GM18526 (cell line): ENCODE data around the gene REEP2.

Experiments used
- POLR2A ChIP-seq: IDR thresholded peaks from 3 replicates; pipeline ENCODE4 v1.6.1; 2011; ENCODE audit not compliant: insufficient read length; ENCODE audit errors: extremely low read depth

REEP2 gene

DNA sequence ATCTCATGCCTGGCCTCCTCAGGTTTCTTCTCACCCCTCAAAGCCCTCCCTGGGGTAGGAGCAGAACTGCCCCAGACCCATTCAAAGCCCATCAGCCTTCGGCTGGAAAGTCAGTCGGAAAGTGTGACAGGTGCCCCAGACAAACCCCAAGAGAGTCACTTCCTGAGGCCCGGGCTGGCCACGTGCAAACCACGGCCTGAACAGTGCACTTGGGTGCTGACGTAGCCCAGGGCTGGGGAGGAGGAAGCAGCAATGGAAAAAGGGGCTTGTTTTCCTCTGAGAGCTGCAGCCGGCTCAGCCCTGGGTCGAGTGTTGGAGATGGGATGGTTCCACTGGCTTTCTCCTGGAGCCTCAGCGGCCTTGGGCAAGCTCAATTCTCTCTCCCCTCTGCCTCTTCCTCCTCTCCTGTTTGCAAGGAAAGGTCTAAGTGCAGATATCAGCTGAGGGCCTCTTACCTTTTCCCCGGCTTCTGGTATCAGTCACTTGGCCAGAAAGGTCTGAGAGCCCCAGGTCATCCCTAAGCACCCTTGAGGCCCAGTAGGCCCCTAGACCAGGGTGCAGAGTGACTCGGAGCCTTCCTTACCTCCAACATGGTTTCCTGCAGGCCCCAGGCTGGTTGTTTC lies 20.6 kb downstream of the REEP2 start:
- no peak for TF ChIP-seq POLR2A

DNA sequence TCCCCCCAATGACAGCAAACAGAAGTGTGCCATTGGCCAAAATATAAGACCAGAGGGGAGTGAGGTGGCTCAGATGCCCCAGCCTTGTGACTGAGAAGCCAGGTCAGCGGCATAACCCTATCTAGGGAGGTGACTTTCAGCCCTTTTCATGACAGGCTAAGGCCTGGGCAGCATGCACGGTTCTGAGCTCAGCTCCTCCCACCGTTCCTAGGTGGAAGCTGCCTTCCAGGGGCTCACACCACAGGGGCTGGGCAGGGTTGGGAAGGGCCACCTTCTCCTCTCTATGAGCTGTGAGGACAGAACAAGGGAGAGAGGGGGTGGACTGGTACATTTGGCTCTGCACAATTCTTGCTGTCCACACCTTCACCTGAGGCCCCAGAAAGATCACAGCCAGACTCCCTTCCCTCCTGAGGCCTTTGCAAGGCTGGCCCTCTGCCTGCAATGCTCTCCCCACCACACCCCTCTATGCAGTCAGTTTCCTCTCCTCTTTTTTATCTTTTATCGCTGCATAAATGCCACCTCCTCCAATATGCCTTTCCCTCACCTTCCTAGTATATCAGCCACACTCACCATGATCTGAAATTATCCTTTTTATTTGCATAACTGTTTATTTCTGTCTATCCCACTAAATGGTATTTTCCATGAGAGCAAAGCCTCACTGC lies 21.3 kb downstream of the REEP2 start:
- no peak for TF ChIP-seq POLR2A

GRCh38 chr5:138461343-138462125 lies 22.7 kb downstream of the REEP2 start:
- no peak for TF ChIP-seq POLR2A

DNA sequence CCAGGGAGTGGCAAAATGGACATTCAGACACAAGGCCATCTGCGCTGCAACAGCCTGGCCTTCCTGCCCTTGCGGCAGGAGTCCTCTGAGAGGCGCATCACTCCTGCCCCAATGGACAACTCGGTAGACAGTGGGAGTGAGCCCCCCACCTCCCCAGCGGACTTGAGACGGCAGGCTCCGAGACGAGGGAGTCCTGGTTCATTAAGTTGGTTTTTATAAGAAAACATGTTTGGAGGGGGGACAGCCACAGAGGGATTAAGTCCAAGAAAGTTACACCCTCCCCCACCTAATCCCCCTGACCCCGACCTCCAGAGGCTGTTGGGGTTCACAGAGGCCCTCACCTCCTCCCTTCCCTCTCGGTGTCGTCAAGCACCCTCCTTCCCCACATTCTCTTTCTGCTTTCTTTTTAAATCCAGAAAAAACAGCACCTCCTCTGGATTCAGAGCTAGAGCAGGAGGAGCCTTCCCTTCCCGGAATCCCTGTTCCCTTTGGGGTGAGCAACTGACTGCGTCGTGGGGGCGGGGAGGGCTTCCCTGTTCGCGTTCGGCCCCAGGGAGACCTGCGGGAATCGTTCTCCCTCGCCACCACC lies 24.7 kb downstream of the REEP2 start:
- TF ChIP-seq POLR2A = no peak

DNA sequence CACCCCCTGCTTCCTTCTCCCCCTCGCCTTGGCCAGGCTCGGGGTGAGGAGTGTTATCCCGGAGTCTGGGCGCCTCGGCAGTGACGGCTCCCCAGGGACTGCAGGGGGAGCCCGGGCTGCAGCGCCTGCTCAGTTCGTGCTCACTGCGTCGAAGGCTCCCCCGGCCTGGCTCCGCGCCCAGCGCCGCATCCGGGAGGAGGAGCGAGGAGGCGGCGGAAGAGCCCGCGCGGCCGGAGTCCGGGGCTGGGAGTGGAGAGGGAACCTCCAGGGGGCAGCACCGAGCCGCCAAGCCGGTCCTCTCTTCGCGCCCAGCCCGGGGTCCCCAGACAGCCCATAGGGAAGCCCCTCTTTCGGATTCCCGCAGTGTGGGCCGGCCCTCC lies 25.1 kb downstream of the REEP2 start:
- peak; percentile 49 for TF ChIP-seq POLR2A

GRCh38 chr5:138464388-138465260 lies 25.8 kb downstream of the REEP2 start:
- peak; percentile 78 for TF ChIP-seq POLR2A

DNA sequence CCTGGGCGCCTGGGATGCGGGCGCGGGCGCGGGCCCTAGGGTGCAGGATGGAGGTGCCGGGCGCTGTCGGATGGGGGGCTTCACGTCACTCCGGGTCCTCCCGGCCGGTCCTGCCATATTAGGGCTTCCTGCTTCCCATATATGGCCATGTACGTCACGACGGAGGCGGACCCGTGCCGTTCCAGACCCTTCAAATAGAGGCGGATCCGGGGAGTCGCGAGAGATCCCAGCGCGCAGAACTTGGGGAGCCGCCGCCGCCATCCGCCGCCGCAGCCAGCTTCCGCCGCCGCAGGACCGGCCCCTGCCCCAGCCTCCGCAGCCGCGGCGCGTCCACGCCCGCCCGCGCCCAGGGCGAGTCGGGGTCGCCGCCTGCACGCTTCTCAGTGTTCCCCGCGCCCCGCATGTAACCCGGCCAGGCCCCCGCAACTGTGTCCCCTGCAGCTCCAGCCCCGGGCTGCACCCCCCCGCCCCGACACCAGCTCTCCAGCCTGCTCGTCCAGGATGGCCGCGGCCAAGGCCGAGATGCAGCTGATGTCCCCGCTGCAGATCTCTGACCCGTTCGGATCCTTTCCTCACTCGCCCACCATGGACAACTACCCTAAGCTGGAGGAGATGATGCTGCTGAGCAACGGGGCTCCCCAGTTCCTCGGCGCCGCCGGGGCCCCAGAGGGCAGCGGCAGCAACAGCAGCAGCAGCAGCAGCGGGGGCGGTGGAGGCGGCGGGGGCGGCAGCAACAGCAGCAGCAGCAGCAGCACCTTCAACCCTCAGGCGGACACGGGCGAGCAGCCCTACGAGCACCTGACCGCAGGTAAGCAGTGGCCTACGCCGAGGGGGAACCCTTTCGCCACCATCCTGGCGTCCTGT lies 26.6 kb downstream of the REEP2 start, which contains the start of gene EGR1:
Gene EGR1 (plus strand): TSS at position 219 of the 864 bp plus-strand sequence. CDS start 283 bp downstream, at position 502.
- TF ChIP-seq POLR2A = peak; percentile 80

DNA sequence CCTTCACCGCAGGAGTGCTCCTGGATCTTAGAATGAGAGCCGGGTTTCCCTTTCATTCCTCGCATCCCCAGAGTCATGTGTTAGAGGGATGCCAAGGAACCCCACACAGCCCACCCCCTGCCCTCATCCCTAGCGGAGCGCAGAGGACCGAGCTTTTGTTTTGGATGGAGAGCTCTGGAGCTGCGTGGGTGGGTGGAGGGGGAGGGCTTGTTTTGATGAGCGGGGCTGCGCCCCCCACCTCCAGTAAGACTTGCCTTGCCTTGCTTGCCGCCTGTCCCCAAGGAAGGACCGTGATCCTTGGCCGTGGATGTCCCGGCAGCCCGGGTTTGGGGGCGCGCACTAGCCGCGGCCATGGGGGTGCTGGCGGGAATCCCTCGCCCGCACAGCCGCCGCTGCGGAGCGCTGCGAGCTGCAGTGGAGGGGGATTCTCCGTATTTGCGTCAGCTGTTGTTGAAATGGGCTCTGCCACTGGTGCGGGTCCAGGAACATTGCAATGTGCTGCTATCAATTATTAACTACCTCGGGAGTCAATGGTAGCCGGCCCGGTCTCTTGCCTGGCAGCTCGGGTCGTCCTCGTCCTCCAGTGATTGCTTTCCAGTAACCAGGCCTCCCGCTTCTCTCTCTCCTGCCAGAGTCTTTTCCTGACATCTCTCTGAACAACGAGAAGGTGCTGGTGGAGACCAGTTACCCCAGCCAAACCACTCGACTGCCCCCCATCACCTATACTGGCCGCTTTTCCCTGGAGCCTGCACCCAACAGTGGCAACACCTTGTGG lies 27.5 kb downstream of the REEP2 start:
- TF ChIP-seq POLR2A = no peak

- no peak for TF ChIP-seq POLR2A
Observed at GRCh38 chr5:138466900-138467710, 28.2 kb downstream of the REEP2 start.

GRCh38 chr5:138467711-138468132 lies 28.9 kb downstream of the REEP2 start:
- TF ChIP-seq POLR2A = no peak

DNA sequence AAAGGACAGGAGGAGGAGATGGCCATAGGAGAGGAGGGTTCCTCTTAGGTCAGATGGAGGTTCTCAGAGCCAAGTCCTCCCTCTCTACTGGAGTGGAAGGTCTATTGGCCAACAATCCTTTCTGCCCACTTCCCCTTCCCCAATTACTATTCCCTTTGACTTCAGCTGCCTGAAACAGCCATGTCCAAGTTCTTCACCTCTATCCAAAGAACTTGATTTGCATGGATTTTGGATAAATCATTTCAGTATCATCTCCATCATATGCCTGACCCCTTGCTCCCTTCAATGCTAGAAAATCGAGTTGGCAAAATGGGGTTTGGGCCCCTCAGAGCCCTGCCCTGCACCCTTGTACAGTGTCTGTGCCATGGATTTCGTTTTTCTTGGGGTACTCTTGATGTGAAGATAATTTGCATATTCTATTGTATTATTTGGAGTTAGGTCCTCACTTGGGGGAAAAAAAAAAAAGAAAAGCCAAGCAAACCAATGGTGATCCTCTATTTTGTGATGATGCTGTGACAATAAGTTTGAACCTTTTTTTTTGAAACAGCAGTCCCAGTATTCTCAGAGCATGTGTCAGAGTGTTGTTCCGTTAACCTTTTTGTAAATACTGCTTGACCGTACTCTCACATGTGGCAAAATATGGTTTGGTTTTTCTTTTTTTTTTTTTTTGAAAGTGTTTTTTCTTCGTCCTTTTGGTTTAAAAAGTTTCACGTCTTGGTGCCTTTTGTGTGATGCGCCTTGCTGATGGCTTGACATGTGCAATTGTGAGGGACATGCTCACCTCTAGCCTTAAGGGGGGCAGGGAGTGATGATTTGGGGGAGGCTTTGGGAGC lies 29.5 kb downstream of the REEP2 start:
- no peak for TF ChIP-seq POLR2A

GRCh38 chr5:138468966-138469539 lies 30.2 kb downstream of the REEP2 start:
- peak; percentile 5 for TF ChIP-seq POLR2A
